Hindlimb muscle (tissue), 1 donor: ENCODE results near the gene CCBE1. TPM values are rescaled to one million over a fixed set of nuclear protein-coding genes. Genes with fewer than 3 reads are reported as not detected.
"Not testable (repeated sequence)": the region's sequence is repeated elsewhere in the genome, so short reads cannot be mapped to it uniquely, and the experiment has no call there.

ENCODE experiments used
- DNase-seq: peaks from one replicate; pipeline ENCODE4 v3.0.0-alpha.2; 2013
- polyA plus RNA-seq: library from polyadenylated mRNA; unstranded; fragments of 120-200 nt; gene quantifications from one replicate; pipeline ENCODE4 v1.2.1, GENCODE V29; 2013; ENCODE audit not compliant: insufficient read length

Gene CCBE1
- 2.0 TPM for polyA plus RNA-seq

DNA sequence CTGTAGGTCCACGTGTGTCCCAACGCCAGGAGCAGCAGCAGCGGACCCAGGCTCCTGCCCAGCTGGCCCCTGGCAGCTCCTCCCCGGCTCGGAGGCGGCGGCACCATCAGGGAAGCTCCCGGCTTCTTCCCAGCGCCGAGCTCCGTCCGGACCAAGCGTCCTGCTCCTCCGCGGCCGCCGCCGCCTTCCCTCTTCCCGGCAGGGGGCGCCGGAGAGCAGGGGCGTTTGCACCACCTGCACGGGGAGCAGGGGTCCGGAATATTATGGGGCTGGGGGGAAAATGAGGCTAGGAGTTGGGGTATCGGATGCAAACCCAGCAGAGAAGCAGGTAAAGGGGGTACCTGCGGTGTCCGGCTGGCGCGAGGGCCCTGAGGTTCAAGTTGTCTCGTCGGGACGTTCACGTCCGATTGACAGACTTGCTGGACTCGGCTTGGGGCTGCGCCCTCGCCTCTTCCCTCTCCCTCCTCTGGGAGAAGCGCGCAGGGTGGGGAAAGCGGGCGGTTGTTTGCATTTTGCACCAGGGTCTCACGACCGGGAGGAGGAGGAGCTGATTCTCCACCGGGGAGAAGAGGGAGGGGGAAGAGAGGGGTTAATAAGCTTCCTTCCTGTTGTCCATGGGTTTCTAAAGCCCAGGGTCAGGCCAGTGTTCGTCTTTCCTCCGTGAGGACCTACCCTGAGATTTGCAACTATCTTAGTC, at the start of gene CCBE1:
CCBE1 (minus strand) TSS at position 188 of the 697 bp plus-strand sequence.
- DNase-seq: peak; percentile 70

- DNase-seq: no peak
Observed at GRCh38 chr18:59744271-59744721, 47.1 kb upstream of the CCBE1 start.

- DNase-seq: no peak
Observed at GRCh38 chr18:59743566-59743965, 46.3 kb upstream of the CCBE1 start.

DNA sequence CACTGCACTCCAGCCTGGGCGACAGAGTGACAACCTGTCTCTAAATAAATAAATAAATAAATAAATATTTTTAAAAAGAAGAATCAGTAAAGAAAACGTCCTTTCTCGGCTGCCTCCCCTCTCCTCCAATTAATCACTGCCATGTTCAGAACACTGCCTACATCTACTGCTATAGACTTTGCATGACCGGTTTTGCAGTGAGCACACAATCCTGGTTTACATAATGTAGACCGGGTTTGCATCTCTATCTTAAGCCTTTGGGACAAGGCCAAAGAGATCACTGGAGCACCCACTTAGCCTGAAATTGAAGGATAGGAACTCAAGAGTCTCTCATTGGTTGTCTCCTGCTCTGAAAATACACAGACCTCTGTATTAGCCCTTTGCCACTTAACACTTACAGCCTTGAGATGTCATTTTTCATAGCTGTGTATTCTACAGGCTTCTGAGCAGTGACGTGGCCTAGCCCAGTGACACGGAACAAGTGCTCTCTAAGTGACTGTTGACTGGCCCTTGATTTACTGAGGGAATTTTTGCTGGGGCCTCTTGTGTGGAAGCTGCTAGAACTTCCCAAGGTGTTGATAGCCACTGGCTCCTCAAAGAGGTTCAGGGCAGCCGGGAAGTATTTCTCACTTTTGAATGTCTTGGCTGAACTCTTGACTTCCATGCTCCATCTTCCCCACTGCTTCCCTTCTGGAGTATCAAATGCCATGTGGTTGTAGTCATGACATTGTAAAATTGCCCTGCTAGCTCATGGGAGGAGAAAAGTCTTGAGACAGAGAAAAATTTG, 45.3 kb upstream of the CCBE1 start:
- no peak for DNase-seq

DNA sequence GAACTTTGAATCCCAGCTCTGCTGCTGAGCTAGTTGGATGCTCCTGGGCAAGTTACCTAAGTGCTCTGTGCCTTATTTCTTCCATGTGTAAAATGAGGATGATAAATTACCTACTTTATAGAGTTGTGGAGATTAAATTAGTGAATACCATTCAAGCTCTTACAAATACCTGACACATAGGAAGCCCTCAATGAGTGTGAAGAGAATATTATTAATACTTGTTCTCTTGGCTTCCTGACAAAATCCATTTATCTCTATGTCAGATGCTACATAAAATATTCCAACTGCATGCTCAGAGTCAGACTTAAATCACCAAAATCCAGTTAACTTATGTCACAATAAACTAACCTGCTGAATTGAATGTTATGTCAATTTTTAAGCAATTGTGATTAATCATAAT, 42.9 kb upstream of the CCBE1 start:
- DNase-seq: no peak

- DNase-seq: no peak
Observed at GRCh38 chr18:59737776-59738300, 40.6 kb upstream of the CCBE1 start.

DNA sequence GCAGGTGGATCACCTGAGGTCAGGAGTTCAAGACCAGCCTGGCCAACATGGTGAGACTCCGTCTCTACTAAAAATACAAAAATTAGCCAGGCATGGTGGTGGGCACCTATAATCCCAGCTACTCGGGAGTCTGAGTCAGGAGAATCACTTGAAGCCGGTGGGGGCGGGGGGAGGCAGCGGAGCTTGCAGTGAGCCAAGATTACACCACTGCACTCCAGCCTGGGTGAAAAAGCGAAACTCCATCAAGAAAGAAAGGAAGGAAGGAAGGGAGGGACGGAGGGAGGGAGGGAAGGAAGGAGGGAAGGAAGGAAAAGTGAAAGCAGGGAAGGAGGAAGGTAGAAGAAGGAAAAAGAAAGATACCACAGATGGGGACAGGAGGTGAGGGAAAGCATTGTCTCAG, 40.1 kb upstream of the CCBE1 start:
- not testable (repeated sequence) for DNase-seq

DNA sequence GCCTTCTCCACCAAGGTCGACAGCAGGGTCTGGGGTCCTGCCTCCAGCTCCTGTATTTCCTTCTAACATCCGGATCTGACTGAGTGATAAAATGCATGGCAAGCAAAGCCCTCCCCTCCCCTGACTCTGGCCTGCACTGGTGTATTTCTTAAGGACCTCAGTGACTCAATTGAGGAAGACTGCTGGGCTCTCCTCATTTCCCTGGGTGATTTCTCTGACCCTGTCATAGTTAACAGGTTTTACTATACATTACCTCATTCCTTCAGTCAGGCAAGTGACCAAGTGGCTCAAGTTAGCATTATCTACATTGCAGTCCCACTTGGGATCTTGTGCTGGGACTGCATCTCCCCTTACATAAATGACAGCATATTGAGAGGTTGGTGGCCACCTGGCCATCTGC, 38.8 kb upstream of the CCBE1 start:
- DNase-seq: no peak

GRCh38 chr18:59735269-59735860, 38.1 kb upstream of the CCBE1 start:
- no peak for DNase-seq

DNA sequence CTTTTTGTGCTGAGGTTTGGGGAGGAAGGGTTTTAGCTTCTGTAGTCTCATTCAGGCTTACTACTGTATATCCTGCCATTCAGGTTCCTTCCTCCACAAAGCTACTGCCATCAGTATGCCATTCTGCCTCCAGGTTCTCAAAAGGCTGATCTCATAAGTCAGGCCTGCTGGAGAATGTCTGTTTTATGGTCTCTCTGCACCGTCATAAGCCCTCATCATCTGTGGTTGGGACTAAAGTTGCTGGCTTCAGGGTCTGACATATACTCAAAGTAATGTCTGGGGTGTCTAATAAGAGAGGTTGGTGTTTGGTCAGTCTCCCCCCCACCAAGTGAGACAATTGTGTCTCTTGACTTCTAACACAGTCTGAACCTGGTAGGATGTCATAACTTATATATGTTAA, 36.2 kb upstream of the CCBE1 start:
- no peak for DNase-seq

DNA sequence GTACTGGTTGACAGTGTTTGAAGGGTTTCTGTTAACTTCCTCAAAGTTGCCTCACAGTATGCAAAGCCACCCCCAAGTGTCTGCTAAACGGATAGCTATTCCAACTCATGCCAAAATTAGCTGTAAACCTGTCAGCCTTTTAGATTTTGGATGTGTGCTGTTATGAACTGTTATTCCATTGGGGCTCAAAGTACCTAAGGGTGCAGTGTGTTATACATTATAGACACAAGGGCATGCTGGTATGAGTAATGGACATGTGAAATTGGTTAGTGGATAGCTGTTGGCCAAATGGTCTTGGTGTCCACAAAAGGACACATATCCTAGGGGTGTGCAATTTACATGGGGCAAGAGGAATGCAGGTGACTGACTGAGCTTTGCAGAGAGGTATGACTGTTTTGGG, 33.7 kb upstream of the CCBE1 start:
- no peak for DNase-seq

DNA sequence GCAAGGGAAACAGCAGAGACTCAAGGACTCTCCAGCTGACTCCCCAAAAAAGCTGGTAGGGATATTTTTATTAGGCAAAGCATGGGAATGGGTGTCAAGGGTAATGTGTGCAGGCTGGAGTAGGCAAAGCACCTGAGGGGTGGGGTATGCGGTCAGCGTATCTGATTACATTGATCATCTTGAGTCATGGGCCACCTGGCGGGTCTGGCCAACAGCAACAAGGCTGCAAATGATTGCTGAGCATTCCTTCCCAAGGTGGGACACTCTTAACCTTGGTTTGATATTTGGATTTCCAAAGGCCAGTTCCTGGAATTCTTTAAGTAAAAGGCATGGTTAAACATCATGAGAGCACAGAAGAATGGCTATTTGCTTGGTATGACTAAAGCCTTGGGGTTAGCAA, 32.6 kb upstream of the CCBE1 start:
- no peak for DNase-seq

DNA sequence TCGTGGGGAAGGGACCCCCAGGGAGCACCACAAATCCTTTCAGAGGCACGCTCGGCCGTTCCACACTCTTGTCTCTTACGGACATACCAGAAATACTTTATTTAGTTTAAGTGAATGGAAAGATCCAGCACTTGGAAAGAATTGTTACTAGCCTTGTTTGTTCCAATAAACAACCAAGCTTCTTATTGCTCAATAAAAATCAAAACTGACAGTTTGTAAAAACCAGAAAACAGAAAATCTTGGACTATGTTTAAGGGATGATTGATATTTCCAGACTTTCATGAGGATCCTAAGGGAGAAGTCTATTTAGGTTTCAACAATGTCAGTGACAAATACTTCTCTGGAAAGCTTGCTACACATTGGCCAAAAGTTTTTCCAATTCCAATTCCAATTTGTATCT, 31.6 kb upstream of the CCBE1 start:
- peak; percentile 38 for DNase-seq

DNA sequence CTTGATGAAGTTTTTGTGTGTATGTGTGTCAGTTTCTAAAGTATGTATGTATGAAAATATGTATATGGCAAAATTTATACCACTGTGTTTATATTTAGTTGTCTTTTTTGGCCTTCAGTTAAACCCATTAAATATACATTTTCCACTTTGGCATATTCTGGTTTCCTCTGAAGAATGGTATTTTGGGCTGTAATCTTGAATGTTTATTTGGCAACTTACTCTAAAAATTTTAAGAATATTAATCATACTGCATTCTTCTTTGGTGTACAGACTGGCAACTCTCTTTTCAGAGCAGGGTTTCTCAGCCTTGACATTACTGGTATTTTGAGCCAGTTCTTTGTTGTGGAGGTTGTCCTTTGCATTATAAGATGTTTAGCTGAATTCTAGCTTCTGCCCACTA, 27.9 kb upstream of the CCBE1 start:
- DNase-seq: no peak

GRCh38 chr18:59724103-59724502, 26.9 kb upstream of the CCBE1 start:
- DNase-seq: no peak

DNA sequence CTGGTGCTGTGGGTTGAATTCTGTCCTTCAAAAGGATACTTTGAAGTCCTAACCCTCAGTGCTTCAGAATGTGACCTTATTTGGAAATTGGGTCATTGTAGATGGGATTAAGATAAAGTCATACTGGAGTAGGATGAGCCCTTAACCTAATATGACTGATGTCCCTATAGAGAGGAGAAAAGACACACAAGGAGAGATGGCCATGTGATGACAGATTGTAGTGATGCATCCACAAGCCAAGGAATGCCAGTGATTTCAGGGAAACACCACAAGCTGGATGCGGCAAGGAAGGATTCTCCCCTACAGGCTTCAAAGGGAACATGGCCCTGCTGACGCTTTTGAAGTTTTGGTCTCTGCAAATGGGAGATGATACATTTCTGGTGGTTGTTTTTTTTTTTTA, 24.7 kb upstream of the CCBE1 start:
- DNase-seq: no peak

DNA sequence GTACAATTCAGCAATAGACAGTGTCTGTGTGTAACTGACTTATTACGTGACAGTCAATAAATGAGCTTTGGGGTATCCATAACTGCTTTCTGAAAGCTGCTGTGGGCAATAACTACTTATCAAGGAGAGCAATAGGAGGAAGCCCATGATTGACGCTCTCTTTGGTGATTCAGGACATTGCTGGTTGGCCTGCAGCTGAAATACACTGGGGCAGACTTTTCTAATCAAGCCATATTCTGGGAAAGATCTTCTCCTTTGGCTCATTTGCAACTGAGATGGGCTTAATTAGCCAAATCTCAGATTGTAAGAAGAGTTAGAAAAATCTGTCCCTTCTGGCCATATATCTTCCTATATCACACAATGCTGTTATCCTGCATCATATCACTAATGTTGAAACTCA, 24.0 kb upstream of the CCBE1 start:
- no peak for DNase-seq

- DNase-seq: peak; percentile 58
Observed at GRCh38 chr18:59719544-59720181, 22.4 kb upstream of the CCBE1 start.

DNA sequence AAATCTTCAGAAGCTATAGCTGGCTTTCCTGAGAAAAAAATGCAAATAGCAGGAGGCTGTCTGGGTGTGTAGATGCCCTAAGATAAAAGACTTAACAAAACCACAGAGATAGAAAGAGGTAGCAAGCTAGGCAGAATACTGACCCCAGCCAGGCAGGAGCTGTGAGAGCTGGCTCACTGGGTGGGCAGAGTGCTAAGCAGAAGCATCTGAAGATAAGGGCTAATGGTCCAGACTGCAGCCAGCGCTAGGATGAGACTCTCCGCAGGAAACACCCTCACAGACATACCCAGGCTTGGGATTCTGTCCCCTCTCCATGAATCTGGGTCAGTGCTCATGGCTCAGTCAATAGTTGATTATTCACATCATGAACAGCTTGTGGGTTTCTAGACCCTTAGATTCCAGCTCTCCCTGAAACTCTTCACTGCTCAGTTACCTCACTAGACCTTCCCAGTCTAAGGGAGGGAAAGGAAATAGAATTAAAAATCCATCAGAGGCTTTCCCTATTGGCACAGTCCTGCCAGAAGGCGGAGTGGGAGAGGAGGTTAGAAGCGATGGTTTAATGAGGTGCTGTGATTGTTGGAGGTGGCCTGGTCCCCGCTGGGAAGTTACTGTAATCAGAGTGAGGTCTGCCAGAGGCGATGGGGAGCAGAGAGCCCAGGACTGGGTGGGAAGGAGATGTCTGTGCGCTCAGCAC, 21.4 kb upstream of the CCBE1 start:
- no peak for DNase-seq

GRCh38 chr18:59718108-59718463, 20.9 kb upstream of the CCBE1 start:
- DNase-seq: no peak

DNA sequence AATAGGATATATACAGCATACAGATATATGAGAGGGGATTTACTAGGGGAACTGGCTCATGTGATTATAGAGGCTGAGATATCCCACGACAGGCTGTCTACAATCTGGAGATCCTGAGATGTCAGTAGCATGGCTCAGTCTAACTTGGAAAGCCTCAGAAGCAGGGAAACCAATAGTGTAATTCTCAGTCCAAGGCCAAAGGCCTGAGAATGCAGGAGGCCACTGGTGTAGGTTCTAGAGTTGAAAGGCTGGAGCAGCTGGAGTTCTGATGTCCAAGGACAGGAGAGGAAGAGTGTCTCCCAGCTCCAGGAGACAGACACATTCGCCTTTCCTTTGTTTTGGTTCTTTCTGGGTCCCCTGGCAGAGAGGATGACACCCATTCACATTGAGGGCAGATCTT, 20.1 kb upstream of the CCBE1 start:
- DNase-seq: no peak

GRCh38 chr18:59715966-59716369, 18.7 kb upstream of the CCBE1 start:
- no peak for DNase-seq
